Measurements from ENCODE around the gene MAP2K1. TPM values are rescaled to one million over a fixed set of nuclear protein-coding genes. Genes with fewer than 3 reads are reported as not detected.

MAP2K1 gene
- total and polyA plus RNA-seq, 8 donors, result 46.3 to 60.4 (median 52.8) TPM

- TF ChIP-seq CTCF (IDR thresholded peaks at IDR 0.05), result no peak
- peaks cover 21 to 100% of the 10 kb centered on the region in 2 donors for H3K4me1 ChIP-seq
- no peaks in the 10 kb centered on the region for H3K27me3 ChIP-seq
- ATAC-seq (no peak), DNase-seq (peak in 2 of 4 donors; percentile 69 to 71)
- no peak overlapping the region for H3K4me3 ChIP-seq
- intact Hi-C loops (cut with DNase I), result no loop called here
- no peaks in the 10 kb centered on the region for H3K9me3 ChIP-seq
- H3K36me3 ChIP-seq, result no peaks in the 10 kb centered on the region
- H3K27ac ChIP-seq, result peak overlapping the region; percentile 65 to 67
These were observed 18.9 kb downstream of the MAP2K1 start for GRCh38 chr15:66405615-66406014.

- H3K36me3 ChIP-seq, result no peaks in the 10 kb centered on the region
- no peak for TF ChIP-seq CTCF (IDR thresholded peaks at IDR 0.05)
- H3K9me3 ChIP-seq, result no peaks in the 10 kb centered on the region
- peaks cover 28 to 100% of the 10 kb centered on the region in 2 donors for H3K4me1 ChIP-seq
- intact Hi-C loops (cut with DNase I), result no loop called here
- H3K27ac ChIP-seq, result no peak overlapping the region
- H3K27me3 ChIP-seq, result no peaks in the 10 kb centered on the region
- DNase-seq, result no peak
- ATAC-seq, result no peak
- H3K4me3 ChIP-seq, result no peak overlapping the region
These were observed 21.5 kb downstream of the MAP2K1 start for GRCh38 chr15:66408254-66408653.

- no peak for TF ChIP-seq CTCF (IDR thresholded peaks at IDR 0.05)
- Histone ChIP-seq H3K9me3 (no peaks in the 10 kb centered on the region), H3K36me3 (no peaks in the 10 kb centered on the region), H3K27ac (no peak overlapping the region), H3K4me1 (peaks cover 28 to 95% of the 10 kb centered on the region in 2 donors), H3K27me3 (no peaks in the 10 kb centered on the region), H3K4me3 (no peak overlapping the region)
- peak in 2 of 4 donors; percentile 44 to 61 for DNase-seq
- intact Hi-C loops (cut with DNase I), result no loop called here
- peak; percentile 43 for ATAC-seq
These were observed 22.1 kb downstream of the MAP2K1 start for GRCh38 chr15:66408675-66409282.

- no peaks in the 10 kb centered on the region for H3K27me3 ChIP-seq
- TF ChIP-seq CTCF (IDR thresholded peaks at IDR 0.05), result no peak
- peaks cover 0 to 3% of the 10 kb centered on the region in 2 donors for H3K9me3 ChIP-seq
- intact Hi-C loops (cut with DNase I), result no loop called here
- H3K27ac ChIP-seq, result no peak overlapping the region
- no peak for ATAC-seq
- H3K4me1 ChIP-seq, result peaks cover 24 to 87% of the 10 kb centered on the region in 2 donors
- H3K4me3 ChIP-seq, result no peak overlapping the region
- no peaks in the 10 kb centered on the region for H3K36me3 ChIP-seq
- DNase-seq, result no peak
These were observed 22.9 kb downstream of the MAP2K1 start for GRCh38 chr15:66409565-66410108.

- Histone ChIP-seq H3K27me3 (no peaks in the 10 kb centered on the region), H3K27ac (peak overlapping the region in 1 of 2 donors; percentile 50), H3K36me3 (no peaks in the 10 kb centered on the region), H3K9me3 (peaks cover 0 to 3% of the 10 kb centered on the region in 2 donors), H3K4me3 (no peak overlapping the region), H3K4me1 (peaks cover 16 to 71% of the 10 kb centered on the region in 2 donors)
- peak; percentile 45 for ATAC-seq
- TF ChIP-seq CTCF (IDR thresholded peaks at IDR 0.05), result no peak
- intact Hi-C loops (cut with DNase I), result no loop called here
- no peak for DNase-seq
These were observed 24.5 kb downstream of the MAP2K1 start for GRCh38 chr15:66411190-66411589.

Data from left lung (tissue), 10 donors.